ENCODE data around the gene NRXN3.

NRXN3 gene

DNA sequence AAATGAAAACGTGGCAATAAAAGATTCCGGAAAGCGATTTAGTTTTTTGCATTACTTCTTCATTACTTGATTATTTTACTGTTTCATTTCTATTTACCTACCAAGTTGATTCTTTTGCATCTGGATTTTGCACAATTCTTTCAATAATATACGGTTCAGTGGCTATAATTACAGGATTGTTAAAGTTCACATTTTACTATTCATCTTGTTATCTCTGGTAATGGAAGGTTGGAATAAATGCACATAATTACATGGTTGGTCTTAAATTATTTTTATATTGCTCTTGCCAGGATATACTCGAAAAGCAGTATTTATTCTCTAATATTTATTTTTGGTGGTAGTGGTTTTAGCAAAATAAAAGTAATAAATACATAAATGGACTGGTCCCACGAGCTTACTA lies 1203.3 kb downstream of the NRXN3 start:
- H3K4me3 ChIP-seq (ENCODE audit: low read length) = no peak overlapping the region
- no peak for DNase-seq (ENCODE audit: low read depth)
- TF ChIP-seq, protein P1, sequence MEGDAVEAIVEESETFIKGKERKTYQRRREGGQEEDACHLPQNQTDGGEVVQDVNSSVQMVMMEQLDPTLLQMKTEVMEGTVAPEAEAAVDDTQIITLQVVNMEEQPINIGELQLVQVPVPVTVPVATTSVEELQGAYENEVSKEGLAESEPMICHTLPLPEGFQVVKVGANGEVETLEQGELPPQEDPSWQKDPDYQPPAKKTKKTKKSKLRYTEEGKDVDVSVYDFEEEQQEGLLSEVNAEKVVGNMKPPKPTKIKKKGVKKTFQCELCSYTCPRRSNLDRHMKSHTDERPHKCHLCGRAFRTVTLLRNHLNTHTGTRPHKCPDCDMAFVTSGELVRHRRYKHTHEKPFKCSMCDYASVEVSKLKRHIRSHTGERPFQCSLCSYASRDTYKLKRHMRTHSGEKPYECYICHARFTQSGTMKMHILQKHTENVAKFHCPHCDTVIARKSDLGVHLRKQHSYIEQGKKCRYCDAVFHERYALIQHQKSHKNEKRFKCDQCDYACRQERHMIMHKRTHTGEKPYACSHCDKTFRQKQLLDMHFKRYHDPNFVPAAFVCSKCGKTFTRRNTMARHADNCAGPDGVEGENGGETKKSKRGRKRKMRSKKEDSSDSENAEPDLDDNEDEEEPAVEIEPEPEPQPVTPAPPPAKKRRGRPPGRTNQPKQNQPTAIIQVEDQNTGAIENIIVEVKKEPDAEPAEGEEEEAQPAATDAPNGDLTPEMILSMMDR (conservative IDR thresholded peaks at IDR 0.05; ENCODE audit: low read length) = no peak

- no peak for DNase-seq (ENCODE audit: low read depth)
- H3K4me3 ChIP-seq (ENCODE audit: low read length) = no peak overlapping the region
- TF ChIP-seq, protein P1 (conservative IDR thresholded peaks at IDR 0.05; ENCODE audit: low read length) = no peak
Observed at GRCh38 chr14:79375356-79375755, 1205.2 kb downstream of the NRXN3 start.

DNA sequence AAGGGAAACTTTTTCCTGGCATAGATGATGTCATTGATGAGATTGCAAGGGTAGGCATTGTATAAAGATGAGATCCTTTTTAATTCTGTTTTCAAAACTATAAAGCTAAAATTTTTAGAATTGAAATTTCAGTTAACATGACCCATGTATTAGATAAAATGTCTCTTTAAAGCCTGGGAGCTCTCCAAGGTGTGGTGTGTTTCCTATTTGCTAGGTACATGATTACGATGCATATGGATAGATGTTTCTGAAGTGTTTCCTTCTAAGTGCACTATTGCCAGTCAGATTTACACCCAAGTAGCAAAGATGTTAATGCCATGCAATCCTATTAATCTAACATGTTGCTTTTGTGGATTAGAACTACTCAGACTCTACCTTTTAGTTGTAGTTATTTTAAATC lies 1206.4 kb downstream of the NRXN3 start:
- H3K4me3 ChIP-seq (ENCODE audit: low read length) = no peak overlapping the region
- TF ChIP-seq, protein P1 (conservative IDR thresholded peaks at IDR 0.05; ENCODE audit: low read length) = no peak
- DNase-seq (ENCODE audit: low read depth) = no peak

- no peak for DNase-seq (ENCODE audit: low read depth)
- TF ChIP-seq, protein P1 (conservative IDR thresholded peaks at IDR 0.05; ENCODE audit: low read length) = no peak
- H3K4me3 ChIP-seq (ENCODE audit: low read length) = no peak overlapping the region
Observed at GRCh38 chr14:79378020-79378419, 1207.8 kb downstream of the NRXN3 start.

GRCh38 chr14:79379266-79379665 lies 1209.1 kb downstream of the NRXN3 start:
- TF ChIP-seq, protein P1 (conservative IDR thresholded peaks at IDR 0.05; ENCODE audit: low read length) = no peak
- no peak for DNase-seq (ENCODE audit: low read depth)
- no peak overlapping the region for H3K4me3 ChIP-seq (ENCODE audit: low read length)

GRCh38 chr14:79383031-79383430 lies 1212.9 kb downstream of the NRXN3 start:
- TF ChIP-seq, protein P1 (conservative IDR thresholded peaks at IDR 0.05; ENCODE audit: low read length) = no peak
- no peak overlapping the region for H3K4me3 ChIP-seq (ENCODE audit: low read length)
- DNase-seq (ENCODE audit: low read depth) = no peak

DNA sequence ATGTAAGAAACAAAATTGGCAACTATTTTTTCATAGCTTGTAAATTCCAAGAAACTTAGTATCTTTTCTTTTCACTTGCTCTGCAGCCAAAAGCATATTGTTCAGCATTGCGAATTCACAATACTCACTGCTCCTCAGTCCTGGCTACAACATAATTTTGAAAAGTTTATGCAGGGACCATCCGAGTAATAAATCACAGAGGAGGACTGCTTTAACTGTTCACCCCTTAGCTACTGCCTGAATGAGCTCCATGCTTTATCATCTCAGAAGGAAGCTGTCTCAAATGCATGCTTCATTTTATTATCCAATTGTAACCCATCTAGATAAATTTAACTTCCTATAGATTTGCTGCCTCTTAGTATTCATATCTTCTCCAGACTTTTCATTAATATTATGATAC lies 1213.3 kb downstream of the NRXN3 start:
- TF ChIP-seq, protein P1 (conservative IDR thresholded peaks at IDR 0.05; ENCODE audit: low read length) = no peak
- no peak overlapping the region for H3K4me3 ChIP-seq (ENCODE audit: low read length)
- no peak for DNase-seq (ENCODE audit: low read depth)
